H1 (cell line): ENCODE data around the gene FAM24B. TPM values are rescaled to one million over a fixed set of nuclear protein-coding genes. Genes with fewer than 3 reads are reported as not detected.

Experiments
- CBX8 ChIP-seq: fragments of 300-800, 300-1000 bp; sonication (generic); IDR thresholded peaks from 2 replicates; pipeline ENCODE4 v1.7.1; 2016; ENCODE audit warnings: low read depth, low read length, borderline replicate concordance
- CHD1 ChIP-seq: IDR thresholded peaks from 2 replicates; pipeline ENCODE4 v1.6.1; 2012; ENCODE audit warnings: low read depth, low read length, improper control_type of control experiment
- FOSL1 ChIP-seq: IDR thresholded peaks from 2 replicates; pipeline ENCODE4 v1.6.1; 2011; ENCODE audit warnings: mild to moderate bottlenecking, low read depth, low read length, moderate library complexity; ENCODE audit not compliant: insufficient read depth
- JUND ChIP-seq: IDR thresholded peaks from 2 replicates; pipeline ENCODE4 v1.6.1; 2011; ENCODE audit warnings: mild to moderate bottlenecking, improper control_type of control experiment, low read length
- KDM4A ChIP-seq: IDR thresholded peaks from one replicate; pipeline ENCODE4 v1.7.1; 2012; ENCODE audit warnings: low read depth, mild to moderate bottlenecking, moderate library complexity, low read length, inconsistent platforms; ENCODE audit not compliant: severe bottlenecking
- MAX ChIP-seq: IDR thresholded peaks from 2 replicates; pipeline ENCODE4 v1.6.1; 2012; ENCODE audit warnings: inconsistent platforms
- POLR2AphosphoS5 ChIP-seq: IDR thresholded peaks from 2 replicates; pipeline ENCODE4 v1.6.1; 2011; ENCODE audit warnings: low read depth, low read length
- POU5F1 ChIP-seq: IDR thresholded peaks from 2 replicates; pipeline ENCODE4 v1.6.1; 2011; ENCODE audit warnings: low read depth, mild to moderate bottlenecking, low read length, moderate library complexity
- RFX5 ChIP-seq: IDR thresholded peaks from 2 replicates; pipeline ENCODE4 v1.6.1; 2011; ENCODE audit warnings: low read depth, low read length, improper control_type of control experiment, borderline replicate concordance
- SAP30 ChIP-seq: fragments of 300-600 bp; sonication (generic); IDR thresholded peaks from 2 replicates; pipeline ENCODE4 v1.7.1; 2012; ENCODE audit warnings: low read length, moderate library complexity, mild to moderate bottlenecking, inconsistent platforms; ENCODE audit not compliant: insufficient read depth, insufficient replicate concordance
- TBP ChIP-seq: IDR thresholded peaks from 2 replicates; pipeline ENCODE4 v1.6.1; 2011; ENCODE audit warnings: low read depth, low read length, improper control_type of control experiment
- polyA plus RNA-seq, 7 experiments: library from polyadenylated mRNA; depleted of rRNA in 3 of 7; stranded (reverse) in 5 of 7; unstranded in 2 of 7; fragments of >200 nt in 5 of 7; fragments of 200-250 nt in 2 of 7; gene quantifications; 1 replicate in 5 of 7; 2 replicates in 1 of 7; 4 replicates in 1 of 7; pipeline versions ENCODE4 v1.2.1 to v1.2.3, GENCODE V29; 2011 to 2013; ENCODE audit warnings: missing spikeins in 2 of 7, mixed read lengths in 2 of 7
- total RNA-seq: library from RNA; stranded (reverse); fragmentation: NEBNext Ultra II Directional; extraction: Animal tissue kit (Norgen Biotek cat#: 25700); gene quantifications from 2 replicates; pipeline ENCODE4 v1.2.1, GENCODE V29; 2021

The FAM24B gene
- total and polyA plus RNA-seq, 2 of the 8 experiments (the other 6 are each of a cell fraction or from before 2014, with no cell fraction given) = 0.50 to 0.56 TPM

GRCh38 chr10:122875843-122876466 is 3.4 kb downstream of the FAM24B start (continued):
- TF ChIP-seq CHD1 (no peak), RFX5 (no peak), JUND (no peak), MAX (no peak), FOSL1 (no peak), SAP30 (no peak), POLR2AphosphoS5 (no peak), TBP (no peak), CBX8 (no peak), POU5F1 (no peak), KDM4A (peak; percentile 18)
